ENCODE results near the gene HSPA1L.
A peak's percentile ranks its signal among the peaks of the same experiment; 100 is the strongest.

Gene HSPA1L

GRCh38 chr6:31769684-31770371 lies 45.3 kb downstream of the HSPA1L start:
- Histone ChIP-seq H3K27ac (ENCODE audit: low read depth, low read length, poor library complexity, severe bottlenecking) (no peak overlapping the region), H3K9me3 (ENCODE audit: low read length) (no peaks in the 10 kb centered on the region), H3F3A (ENCODE audit: insufficient read depth, low read length) (no peaks in the 10 kb centered on the region), H3K79me2 (ENCODE audit: insufficient read depth, low read length) (no peaks in the 10 kb centered on the region), H3K9me2 (ENCODE audit: low read depth, low read length) (no peaks in the 10 kb centered on the region), H3K4me1 (ENCODE audit: insufficient read depth, low read length, severe bottlenecking) (no peaks in the 10 kb centered on the region), H4K20me1 (ENCODE audit: insufficient read depth, low read length) (no peaks in the 10 kb centered on the region), H3K9ac (ENCODE audit: low read length) (no peak overlapping the region), H2AFZ (ENCODE audit: low read length) (no peak overlapping the region), H3K4me3 (ENCODE audit: low read depth, low read length, poor library complexity, severe bottlenecking) (no peak overlapping the region), H3K4me2 (ENCODE audit: low read length) (no peak overlapping the region), H3K36me3 (ENCODE audit: insufficient read depth, low read length) (no peaks in the 10 kb centered on the region), H3K27me3 (ENCODE audit: insufficient read depth, low read length) (no peaks in the 10 kb centered on the region)
- TF ChIP-seq CTCF (IDR thresholded peaks at IDR 0.05; ENCODE audit: low read length), result peak; percentile 96
- TF ChIP-seq EZH2 (IDR thresholded peaks at IDR 0.05; ENCODE audit: borderline replicate concordance, low read length), result no peak

- Histone ChIP-seq H3K36me3 (ENCODE audit: insufficient read depth, low read length) (peaks cover 12% of the 10 kb centered on the region; the same call in 1 of the 2 replicates), H3K4me1 (ENCODE audit: insufficient read depth, low read length, severe bottlenecking) (no peaks in the 10 kb centered on the region), H3K9me3 (ENCODE audit: low read length) (no peaks in the 10 kb centered on the region), H3K27me3 (ENCODE audit: insufficient read depth, low read length) (no peaks in the 10 kb centered on the region), H2AFZ (ENCODE audit: low read length) (no peak overlapping the region), H3K79me2 (ENCODE audit: insufficient read depth, low read length) (no peaks in the 10 kb centered on the region), H3K9ac (ENCODE audit: low read length) (no peak overlapping the region), H3F3A (ENCODE audit: insufficient read depth, low read length) (no peaks in the 10 kb centered on the region), H3K27ac (ENCODE audit: low read depth, low read length, poor library complexity, severe bottlenecking) (no peak overlapping the region), H3K9me2 (ENCODE audit: low read depth, low read length) (no peaks in the 10 kb centered on the region), H3K4me3 (ENCODE audit: low read depth, low read length, poor library complexity, severe bottlenecking) (no peak overlapping the region), H4K20me1 (ENCODE audit: insufficient read depth, low read length) (no peaks in the 10 kb centered on the region), H3K4me2 (ENCODE audit: low read length) (no peak overlapping the region)
- TF ChIP-seq CTCF (IDR thresholded peaks at IDR 0.05; ENCODE audit: low read length), result no peak
- TF ChIP-seq EZH2 (IDR thresholded peaks at IDR 0.05; ENCODE audit: borderline replicate concordance, low read length), result no peak
Observed at GRCh38 chr6:31768363-31769257, 46.5 kb downstream of the HSPA1L start.

- Histone ChIP-seq H3F3A (ENCODE audit: insufficient read depth, low read length) (no peaks in the 10 kb centered on the region), H3K79me2 (ENCODE audit: insufficient read depth, low read length) (no peaks in the 10 kb centered on the region), H3K27ac (ENCODE audit: low read depth, low read length, poor library complexity, severe bottlenecking) (no peak overlapping the region), H3K4me2 (ENCODE audit: low read length) (no peak overlapping the region), H4K20me1 (ENCODE audit: insufficient read depth, low read length) (no peaks in the 10 kb centered on the region), H3K9ac (ENCODE audit: low read length) (no peak overlapping the region), H3K36me3 (ENCODE audit: insufficient read depth, low read length) (peaks cover 26% of the 10 kb centered on the region), H2AFZ (ENCODE audit: low read length) (no peak overlapping the region), H3K9me2 (ENCODE audit: low read depth, low read length) (no peaks in the 10 kb centered on the region), H3K4me1 (ENCODE audit: insufficient read depth, low read length, severe bottlenecking) (no peaks in the 10 kb centered on the region), H3K9me3 (ENCODE audit: low read length) (no peaks in the 10 kb centered on the region), H3K4me3 (ENCODE audit: low read depth, low read length, poor library complexity, severe bottlenecking) (no peak overlapping the region), H3K27me3 (ENCODE audit: insufficient read depth, low read length) (no peaks in the 10 kb centered on the region)
- no peak for TF ChIP-seq EZH2 (IDR thresholded peaks at IDR 0.05; ENCODE audit: borderline replicate concordance, low read length)
- TF ChIP-seq CTCF (IDR thresholded peaks at IDR 0.05; ENCODE audit: low read length), result no peak
Observed at GRCh38 chr6:31767096-31767645, 47.9 kb downstream of the HSPA1L start.
